Tracheal epithelial cell (primary cell): ENCODE results near the gene SLC22A16. TPM values are rescaled to one million over a fixed set of nuclear protein-coding genes. Genes with fewer than 3 reads are reported as not detected.

ENCODE experiments used
- total RNA-seq: library from RNA; depleted of rRNA; stranded (reverse); fragments of >200 nt; gene quantifications from 2 replicates; pipeline ENCODE4 v1.2.1, GENCODE V29; 2014

The SLC22A16 gene, protein sequence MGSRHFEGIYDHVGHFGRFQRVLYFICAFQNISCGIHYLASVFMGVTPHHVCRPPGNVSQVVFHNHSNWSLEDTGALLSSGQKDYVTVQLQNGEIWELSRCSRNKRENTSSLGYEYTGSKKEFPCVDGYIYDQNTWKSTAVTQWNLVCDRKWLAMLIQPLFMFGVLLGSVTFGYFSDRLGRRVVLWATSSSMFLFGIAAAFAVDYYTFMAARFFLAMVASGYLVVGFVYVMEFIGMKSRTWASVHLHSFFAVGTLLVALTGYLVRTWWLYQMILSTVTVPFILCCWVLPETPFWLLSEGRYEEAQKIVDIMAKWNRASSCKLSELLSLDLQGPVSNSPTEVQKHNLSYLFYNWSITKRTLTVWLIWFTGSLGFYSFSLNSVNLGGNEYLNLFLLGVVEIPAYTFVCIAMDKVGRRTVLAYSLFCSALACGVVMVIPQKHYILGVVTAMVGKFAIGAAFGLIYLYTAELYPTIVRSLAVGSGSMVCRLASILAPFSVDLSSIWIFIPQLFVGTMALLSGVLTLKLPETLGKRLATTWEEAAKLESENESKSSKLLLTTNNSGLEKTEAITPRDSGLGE
- total RNA-seq: not detected in 2 replicates

DNA sequence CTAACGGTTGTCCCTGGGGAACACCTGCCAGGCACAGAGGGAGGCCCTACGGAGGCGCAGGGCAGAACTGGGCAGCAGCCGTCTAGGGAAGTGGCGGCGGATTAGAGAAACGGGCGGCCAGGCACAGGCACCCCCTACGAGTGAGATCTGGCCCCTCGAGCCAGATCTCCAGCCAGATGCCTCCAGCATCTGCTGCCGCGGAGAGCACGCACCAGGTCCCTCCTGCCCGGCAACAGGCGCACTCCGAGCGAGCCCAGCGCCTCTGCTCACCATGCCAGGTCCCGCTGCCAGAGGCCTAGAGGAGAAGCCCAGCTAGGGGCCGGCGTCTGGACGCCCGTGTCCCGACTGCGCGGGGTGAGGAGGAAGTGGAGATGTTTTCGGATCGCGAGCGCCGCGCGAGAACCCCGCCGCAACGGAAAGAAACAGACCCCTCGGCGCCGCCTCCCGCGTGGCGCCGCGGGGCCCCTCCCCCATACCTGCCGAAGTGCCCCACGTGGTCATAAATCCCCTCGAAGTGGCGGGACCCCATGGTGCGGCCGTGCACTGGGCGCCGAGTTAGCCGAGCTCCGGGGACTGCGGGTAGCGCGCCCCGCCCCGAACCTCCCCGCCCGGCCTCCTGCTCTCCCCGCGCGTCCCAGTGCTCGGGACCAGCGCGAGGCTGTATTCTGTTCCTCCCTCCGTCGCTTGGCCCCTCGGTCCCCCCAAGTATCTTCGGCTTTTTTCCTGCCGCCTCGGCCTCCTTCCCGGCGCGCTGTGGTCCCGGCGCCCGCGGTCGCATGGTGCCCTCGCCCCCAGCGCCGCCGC is at the start of gene SLC22A16:
TSS of gene SLC22A16 (minus strand) at position 568 of the 804 bp plus-strand sequence. CDS start at position 529, 39 bp downstream.

GRCh38 chr6:110415086-110415916 is 61.1 kb downstream of the SLC22A16 start, which contains the start of gene DDO:
TSS of gene DDO (minus strand) at chr6:110415575. CDS start at chr6:110413462, 2,113 bp downstream.

Other genes with a start within 250 kb of the SLC22A16 start
- not detected in 2 replicates for gene METTL24, start 118.3 kb downstream of the SLC22A16 start, total RNA-seq
- 1.9 TPM in 1 of 2 replicates, not detected in the other for gene DDO, start 61.0 kb downstream of the SLC22A16 start, total RNA-seq